Measurements from ENCODE around the gene SUSD1. TPM values are rescaled to one million over a fixed set of nuclear protein-coding genes. Genes with fewer than 3 reads are reported as not detected.

Gene SUSD1
- total and polyA plus RNA-seq, 4 donors: 1.2 to 19.0 (median 3.2) TPM

GRCh38 chr9:112111461-112111860 lies 63.6 kb downstream of the SUSD1 start (continued):
- TF ChIP-seq TAF1 (conservative IDR thresholded peaks at IDR 0.05): no peak
- TF ChIP-seq FOXA1 (IDR thresholded peaks at IDR 0.05): no peak
- TF ChIP-seq SP1 (IDR thresholded peaks at IDR 0.05): no peak
- TF ChIP-seq HNF4A (conservative IDR thresholded peaks at IDR 0.05): no peak
- TF ChIP-seq CTCF (IDR thresholded peaks at IDR 0.05; ENCODE audit: low read depth, low read length, missing input control): no peak
- TF ChIP-seq NR2F2 (IDR thresholded peaks at IDR 0.05): no peak
- TF ChIP-seq RAD21 (IDR thresholded peaks at IDR 0.05): no peak
- TF ChIP-seq ZBTB33 (IDR thresholded peaks at IDR 0.05): no peak

GRCh38 chr9:112110777-112111113 lies 64.4 kb downstream of the SUSD1 start:
- no peak for TF ChIP-seq FOXA2 (IDR thresholded peaks at IDR 0.05)
- no peak for TF ChIP-seq TAF1 (conservative IDR thresholded peaks at IDR 0.05)
- TF ChIP-seq NR2F2 (IDR thresholded peaks at IDR 0.05): no peak
- TF ChIP-seq REST (IDR thresholded peaks at IDR 0.05): no peak
- no peak for TF ChIP-seq HNF4A (conservative IDR thresholded peaks at IDR 0.05)
- TF ChIP-seq JUND (IDR thresholded peaks at IDR 0.05): no peak
- TF ChIP-seq MAX (IDR thresholded peaks at IDR 0.05): no peak
- TF ChIP-seq ATF3 (IDR thresholded peaks at IDR 0.05): no peak
- TF ChIP-seq RXRA (IDR thresholded peaks at IDR 0.05): no peak
- TF ChIP-seq ZBTB33 (IDR thresholded peaks at IDR 0.05): no peak
- DNase-seq (ENCODE audit: low spot score): no peak
- no peaks in the 10 kb centered on the region for H3K36me3 ChIP-seq (ENCODE audit: control insufficient read depth in 4 of 4, insufficient read depth in 3 of 4, low read depth in 1 of 4, low read length in 3 of 4)
- no peak overlapping the region for H3K4me3 ChIP-seq (ENCODE audit: low read depth in 1 of 3, low read length in 3 of 3)
- H3K4me1 ChIP-seq (ENCODE audit: control insufficient read depth in 4 of 4, insufficient read depth in 4 of 4, low read length in 3 of 4): peaks cover 3 to 13% (median 9%) of the 10 kb centered on the region in 4 donors
- no peak overlapping the region for H3K27ac ChIP-seq (ENCODE audit: low read depth in 1 of 2, low read length in 2 of 2)
- no peaks in the 10 kb centered on the region for H3K9me3 ChIP-seq (ENCODE audit: control insufficient read depth in 4 of 4, low read length in 3 of 4)
- 84% methylated on average over 2 of the region's 2 CpGs for WGBS
- H3K9ac ChIP-seq (ENCODE audit: low read depth in 1 of 2, low read length in 2 of 2): no peak overlapping the region
- H3K27me3 ChIP-seq (ENCODE audit: control insufficient read depth in 4 of 4, insufficient read depth in 4 of 4, low read length in 3 of 4): no peaks in the 10 kb centered on the region

Measured in liver (tissue), 9 donors.